ENCODE measurements around the gene OIP5. TPM values are rescaled to one million over a fixed set of nuclear protein-coding genes. Genes with fewer than 3 reads are reported as not detected.
A peak's percentile ranks its signal among the peaks of the same experiment; 100 is the strongest.
"Not testable (repeated sequence)": the region's sequence is repeated elsewhere in the genome, so short reads cannot be mapped to it uniquely, and the experiment has no call there.

The OIP5 gene
- 3.6 and 14.1 TPM in 2 replicates for total RNA-seq

DNA sequence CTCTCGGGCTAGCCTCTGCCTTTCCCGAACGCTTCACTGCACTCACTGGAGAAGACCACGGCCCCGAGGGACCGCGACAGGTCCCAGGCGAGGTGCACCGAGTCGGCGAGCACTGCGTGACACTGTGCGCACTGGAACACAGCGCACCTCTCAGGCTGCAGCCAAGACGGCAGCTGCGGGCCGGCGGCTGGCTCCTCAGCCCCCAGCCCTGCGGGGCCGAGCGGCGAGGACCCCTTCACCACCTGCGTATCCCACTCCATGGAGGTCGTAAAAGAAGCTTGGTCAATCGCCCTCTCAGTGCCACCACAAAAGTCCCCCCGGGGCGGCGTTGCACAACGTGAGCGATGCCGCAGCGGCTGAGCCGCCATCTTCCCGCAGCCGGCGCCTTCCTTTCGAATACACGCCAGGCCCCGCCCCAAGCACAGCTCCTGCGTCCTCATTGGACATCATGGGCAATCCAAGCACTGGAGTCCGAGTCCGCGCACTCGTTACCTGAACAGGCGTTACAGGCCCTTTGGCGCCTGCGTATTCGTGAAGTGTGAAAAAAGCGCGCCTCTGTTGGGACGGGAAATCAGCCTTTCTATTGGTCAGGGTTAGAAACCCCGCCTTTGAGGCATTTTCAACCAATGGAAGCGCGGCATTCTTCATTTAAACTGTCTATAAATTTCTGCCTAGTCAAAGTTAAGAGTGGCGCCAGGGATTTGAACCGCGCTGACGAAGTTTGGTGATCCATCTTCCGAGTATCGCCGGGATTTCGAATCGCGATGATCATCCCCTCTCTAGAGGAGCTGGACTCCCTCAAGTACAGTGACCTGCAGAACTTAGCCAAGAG, at the start of gene OIP5, which contains the start of gene NUSAP1:
Gene OIP5 (minus strand): TSS at position 398 of the 832 bp plus-strand sequence. CDS start 30 bp downstream, at position 368.
Gene NUSAP1 (plus strand): TSS at position 688 of the 832 bp plus-strand sequence. CDS start 77 bp downstream, at position 765.
- DNase-seq: peak; percentile 100

DNA sequence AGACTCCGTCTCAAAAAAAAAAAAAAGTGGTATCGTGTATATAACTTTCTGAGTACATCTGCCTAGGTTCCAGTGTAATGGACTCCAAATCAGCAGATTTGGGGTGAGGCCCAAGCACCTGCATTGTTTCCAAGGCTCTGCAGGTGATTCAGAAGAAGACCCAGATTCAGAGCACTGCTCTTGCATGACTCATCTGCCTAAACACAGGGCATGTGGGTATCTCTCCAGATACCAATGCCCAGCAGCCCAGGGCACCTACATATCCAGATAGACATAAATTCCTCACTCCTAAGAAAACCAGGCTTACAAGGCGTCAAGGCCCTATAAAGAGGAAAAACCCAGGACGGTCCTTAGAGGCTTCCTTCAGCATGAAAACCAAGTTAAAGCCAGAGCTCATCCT, 45.6 kb upstream of the OIP5 start:
- DNase-seq: no peak

DNA sequence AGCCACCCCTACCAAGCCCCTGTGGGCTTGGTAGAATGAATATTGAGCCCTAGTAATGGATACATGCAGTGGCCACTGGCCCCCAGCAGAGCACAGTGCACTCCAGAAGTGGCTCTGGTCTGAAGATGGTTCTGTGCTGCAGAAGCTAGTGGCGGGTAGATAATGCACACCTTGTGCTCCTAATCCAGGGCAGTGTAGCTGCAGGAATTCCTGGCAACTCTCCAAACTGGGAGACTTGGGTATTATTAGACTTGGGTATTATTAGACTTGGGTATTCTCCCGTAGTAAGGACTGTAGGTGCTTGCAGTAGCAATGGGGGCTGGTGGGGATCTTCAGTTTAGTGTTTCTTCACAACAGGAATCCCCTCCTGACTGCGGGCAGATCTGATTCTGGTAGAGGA, 35.0 kb upstream of the OIP5 start:
- no peak for DNase-seq

DNA sequence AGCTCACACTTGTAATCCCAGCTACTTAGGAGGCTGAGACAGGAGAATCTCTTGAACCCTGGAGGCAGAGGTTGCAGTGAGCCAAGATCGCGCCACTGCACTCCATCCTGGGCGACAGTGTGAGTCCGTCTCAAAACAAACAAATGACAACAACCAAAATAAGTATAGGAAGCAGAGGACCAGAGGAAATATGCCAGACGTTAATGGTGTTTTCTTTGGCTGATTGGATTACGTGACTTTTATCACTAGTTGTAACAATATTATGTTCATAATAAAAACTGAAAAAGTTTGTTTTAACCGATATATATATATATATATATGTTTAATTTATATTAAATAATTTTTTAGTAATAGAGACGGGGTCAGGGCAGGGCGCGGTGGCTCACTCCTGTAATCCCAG, 22.0 kb upstream of the OIP5 start:
- no peak for DNase-seq

DNA sequence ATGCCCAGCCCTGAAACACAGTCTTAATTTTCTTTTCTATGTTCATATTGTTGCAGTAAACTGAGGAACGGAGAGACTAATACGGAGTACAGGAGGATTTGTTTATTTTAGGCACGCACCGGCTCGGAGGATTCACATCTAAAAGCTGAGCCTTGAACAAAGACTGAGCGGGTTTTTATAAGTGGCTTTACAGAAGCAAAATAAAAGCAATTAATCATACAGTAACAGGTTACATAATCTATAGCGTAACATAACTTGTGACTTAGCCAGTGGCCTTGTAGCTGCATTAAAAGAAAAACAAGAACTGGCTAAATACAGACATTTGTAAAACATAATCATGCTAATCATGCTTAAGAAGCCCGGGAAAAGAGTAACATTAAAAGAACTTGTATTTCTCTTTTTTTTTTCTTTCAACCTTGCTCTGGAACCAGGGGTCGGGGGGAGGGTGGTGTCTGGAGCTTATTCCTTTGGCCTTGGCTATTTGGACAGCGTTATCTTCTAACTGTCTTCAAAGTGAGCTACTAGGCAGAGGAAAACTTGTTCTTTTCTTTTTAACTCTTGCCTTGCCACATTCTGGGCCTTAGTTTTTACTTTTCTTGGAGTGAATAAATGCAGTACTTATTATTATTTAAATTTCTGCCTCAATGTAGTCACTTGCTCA, 17.8 kb upstream of the OIP5 start:
- DNase-seq: no peak

DNA sequence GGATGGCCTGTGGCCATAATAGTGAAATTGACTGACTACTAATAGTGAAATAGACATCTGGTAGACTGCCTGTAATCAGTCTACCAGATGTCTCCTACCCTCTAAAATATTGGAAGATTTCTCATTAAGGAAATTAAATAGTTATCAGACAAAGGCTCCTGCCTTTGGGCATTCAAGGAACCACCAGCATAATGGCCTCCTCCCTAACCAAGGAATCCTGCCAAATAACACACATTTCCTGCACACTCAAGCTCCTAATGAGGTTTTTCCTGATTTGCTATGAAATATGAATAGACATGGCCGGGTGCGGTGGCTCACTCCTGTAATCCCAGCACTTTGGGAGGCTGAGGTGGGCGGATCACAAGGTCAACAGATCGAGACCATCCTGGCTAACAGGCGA, 14.8 kb upstream of the OIP5 start:
- DNase-seq: peak; percentile 72

DNA sequence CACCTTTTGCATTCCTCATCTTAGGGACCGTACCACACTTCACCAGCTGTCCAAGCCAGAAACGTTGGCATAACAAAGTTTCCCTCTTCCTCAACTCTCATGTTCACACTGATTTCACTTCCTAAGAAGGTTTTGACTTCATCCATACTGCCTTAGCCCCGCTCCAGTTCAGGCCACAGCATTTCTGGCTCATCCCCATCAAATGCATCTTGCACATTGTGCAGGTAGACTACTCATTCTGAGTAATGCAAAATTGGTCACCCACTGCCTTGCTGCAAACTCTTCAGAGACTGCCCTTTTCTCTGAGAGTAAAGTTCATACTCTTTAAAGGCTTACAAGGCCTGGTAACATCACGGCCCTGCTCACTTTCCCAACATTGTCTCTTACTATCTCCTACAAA, 9.1 kb upstream of the OIP5 start:
- no peak for DNase-seq

DNA sequence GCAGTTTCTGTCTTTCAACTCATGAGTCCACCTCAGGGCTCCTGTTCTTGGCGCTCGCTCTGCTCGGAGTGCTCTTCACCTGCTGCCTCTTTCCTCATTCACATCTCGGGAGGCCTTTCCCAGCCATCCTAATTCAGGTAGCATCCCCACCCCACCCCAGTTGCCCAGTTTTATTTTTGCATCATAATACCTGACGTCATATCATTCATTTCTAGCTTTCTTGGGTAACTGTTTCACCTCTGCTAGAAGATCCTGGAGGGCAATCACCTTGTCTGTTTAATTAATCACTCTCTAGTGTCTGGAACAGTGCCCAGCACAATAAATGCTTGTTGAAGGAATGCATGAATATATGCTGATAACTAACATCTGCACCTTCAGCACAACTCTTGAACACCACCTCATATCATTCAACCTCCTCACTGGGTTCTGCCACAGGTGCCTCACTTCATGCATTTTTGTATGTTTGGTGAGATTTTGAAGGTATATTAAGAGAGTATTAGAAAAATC, 7.9 kb upstream of the OIP5 start:
- DNase-seq: no peak

DNA sequence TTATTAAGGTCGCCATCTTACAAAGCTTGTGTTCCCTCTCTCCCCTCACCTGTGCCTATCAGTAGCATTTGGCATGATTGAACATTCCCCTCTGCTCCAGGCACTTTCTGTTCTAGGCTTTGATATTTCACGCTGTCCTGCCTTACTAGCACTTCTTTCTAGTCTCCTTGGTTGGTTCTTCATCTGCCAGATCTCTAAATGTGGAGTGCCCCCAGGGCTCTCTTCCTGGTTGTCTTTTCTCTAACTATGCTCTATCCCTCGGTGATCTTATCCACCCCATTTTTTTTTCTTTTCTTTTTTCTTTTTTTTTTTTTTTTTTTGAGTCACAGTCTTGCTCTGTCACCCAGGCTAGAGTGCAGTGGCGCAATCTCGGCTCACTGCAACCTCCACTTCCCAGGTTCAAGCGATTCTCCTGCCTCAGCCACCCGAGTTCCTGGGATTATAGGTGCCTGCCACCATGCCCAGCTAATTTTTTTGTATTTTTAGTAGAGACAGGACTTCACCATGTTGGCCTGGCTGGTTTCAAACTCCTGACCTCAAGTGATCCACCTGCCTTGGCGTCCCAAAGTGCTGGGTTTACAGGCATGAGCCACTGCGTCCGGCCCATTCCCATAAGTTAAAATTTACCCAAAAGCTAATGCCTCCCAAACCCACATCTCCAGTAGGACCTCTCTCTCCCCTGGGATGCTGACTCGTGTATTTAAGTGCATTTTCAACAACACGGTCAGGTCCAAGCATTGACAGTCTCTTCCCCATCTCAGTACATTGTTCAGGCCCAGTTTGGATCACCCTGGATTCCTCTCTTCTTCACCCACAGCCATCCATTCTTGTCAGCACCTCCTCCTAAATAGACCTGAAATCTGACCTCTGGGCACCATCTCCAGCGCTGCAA, 5.5 kb upstream of the OIP5 start:
- no peak for DNase-seq

DNA sequence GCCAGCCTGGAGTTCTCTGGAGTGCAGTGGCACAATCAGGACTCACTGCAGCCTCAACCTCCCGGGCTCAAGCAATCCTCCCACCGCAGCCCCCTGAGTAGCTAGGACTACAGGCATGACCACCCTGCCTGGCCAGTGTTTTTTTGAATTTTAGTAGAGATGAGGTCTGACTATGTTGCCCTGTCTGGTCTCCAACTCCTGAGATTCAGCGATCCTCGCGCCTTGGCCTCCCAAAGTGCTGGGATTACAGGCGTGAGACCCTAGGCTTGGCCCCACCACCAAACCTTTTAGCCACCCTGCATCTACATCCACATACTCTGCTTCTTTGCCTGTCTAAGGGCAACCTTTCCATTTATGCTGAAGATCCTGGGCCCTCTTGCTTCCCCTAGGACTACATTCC, 4.7 kb upstream of the OIP5 start:
- DNase-seq: no peak

DNA sequence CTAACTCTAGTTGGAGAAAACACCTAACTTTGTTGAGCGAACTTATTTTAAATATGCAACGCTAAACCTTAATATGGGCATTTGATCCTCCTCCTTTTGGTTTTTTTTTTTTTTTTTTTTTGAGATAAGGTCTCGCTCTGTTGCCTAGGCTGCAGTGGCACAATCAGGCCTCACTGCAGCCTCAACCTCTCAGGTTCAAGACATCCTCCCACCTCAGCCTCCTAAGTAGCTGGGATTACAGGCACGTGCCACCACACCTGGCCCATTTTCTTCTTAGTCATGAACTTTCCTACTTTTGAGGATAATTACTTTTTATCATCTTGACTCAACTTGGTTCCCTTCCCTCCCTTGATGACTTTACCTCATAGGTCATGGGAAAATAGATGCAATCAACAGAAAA, 4.2 kb upstream of the OIP5 start:
- no peak for DNase-seq

DNA sequence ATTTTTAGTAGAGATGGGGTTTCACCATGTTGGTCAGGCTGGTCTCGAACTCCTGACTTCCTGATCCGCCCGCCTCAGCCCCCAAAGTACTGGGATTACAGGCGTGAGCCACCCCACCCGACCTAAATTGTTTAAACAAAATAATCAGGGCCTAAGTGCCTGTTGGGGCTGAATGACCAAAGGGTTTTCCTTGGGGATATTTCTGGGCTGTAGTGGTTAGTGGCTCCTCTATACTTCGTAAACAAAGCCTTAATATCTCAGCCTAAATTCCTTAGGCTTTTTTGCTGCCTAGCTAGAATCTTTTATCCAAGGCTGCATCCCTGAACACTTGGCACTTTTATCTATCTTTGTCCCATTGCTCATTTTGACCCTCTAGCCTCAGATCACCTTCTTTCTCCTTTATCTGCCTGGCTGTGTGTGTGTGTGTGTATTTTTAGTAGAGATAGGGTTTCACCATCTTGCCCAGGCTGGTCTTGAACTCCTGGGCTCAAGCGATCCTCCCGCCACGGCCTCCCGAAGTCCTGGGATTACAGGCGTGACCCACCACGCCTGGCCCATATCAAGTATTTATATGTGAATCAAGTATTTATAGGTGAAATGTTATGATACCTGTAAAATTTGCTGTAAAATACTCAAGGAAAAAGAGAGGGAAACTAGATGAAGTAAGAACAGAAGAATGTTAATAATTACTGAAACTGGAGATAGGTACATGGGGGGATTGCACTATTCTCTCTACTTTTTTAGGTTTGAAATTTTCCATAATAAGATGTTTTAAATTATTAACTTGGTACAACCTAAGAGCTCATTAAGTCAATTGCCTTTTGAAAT, 2.1 kb upstream of the OIP5 start:
- no peak for DNase-seq

DNA sequence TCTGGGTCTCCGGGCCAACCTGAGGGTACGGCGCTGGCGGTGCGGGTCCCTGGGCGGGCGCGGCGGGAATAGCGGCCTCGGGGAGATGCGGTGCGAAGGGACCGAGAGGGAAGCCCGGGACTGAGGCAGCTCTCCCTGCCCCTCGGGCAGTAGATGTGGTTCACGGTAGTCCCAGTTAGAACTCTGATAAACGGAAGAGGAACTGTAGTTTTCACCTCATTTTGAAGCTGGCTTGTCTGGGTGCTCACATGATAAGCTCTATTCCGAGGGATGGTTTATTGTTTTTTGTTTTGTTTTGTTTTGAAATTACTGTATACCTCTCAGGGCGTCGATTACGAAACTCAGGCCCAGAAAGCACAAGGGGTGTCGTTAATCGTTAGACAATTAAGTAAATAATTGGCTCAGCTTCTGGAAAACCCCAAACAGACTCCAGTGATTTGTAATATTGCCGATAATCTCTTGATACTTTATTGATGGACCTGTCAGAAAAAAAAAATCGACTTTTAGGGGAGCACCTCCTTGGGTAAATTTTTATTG, 703 bp upstream of the OIP5 start:
- DNase-seq: no peak

DNA sequence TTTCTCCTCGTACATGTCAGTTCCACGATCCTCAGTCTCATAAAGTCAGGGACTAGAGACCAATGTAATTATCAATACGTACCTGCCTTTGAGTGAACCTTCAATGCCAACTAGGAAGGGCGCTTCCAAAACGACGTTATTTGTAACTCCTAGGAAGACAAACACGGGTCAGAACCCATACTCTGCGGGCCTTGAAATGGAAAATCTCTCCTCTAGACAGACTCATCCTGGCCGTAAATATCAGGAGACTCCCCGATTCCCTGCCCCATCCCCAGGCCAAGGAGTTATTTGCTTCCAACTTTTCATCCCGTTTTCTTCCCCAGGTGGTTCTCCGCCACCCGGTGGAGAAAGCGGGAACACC, 578 bp downstream of the OIP5 start:
- peak; percentile 74 for DNase-seq

DNA sequence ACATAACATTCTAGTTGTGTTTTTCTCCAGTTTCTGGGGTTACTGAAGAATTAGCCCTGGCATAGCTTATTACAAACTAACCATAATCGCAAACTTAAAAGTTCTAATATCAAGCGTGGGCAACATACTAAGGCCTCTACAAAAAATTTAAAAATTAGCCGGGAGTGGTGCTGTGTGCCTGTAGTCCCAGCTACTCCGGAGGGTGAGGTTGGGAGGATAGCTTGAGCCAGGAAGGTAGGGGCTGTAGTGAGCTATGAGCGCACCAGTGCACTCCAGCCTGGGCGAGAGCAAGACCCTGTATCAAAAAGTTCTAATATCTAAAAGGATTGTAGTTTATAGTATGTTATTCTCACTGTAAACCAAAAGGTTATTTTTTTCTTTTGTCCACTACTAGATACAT, 1.1 kb downstream of the OIP5 start:
- no peak for DNase-seq

DNA sequence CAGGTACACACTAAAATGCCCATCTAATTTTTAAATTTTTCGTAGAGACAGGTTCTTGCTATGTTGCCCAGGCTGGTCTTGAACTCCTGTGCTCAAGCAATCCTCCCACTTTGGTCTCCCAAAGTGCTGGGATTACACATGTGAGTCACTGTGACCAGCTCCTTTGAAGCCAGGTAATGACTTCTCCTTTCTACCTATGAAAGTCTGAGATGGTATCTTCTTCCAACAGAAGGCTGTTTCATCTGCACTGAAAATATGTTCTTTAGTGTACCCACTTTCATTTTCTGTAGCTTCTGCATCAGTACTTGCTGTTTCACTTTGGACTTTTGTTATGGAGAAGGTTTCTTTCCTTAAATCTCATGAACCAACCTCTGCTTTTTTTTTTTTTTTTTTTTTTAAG, 8.8 kb downstream of the OIP5 start:
- DNase-seq: no peak

DNA sequence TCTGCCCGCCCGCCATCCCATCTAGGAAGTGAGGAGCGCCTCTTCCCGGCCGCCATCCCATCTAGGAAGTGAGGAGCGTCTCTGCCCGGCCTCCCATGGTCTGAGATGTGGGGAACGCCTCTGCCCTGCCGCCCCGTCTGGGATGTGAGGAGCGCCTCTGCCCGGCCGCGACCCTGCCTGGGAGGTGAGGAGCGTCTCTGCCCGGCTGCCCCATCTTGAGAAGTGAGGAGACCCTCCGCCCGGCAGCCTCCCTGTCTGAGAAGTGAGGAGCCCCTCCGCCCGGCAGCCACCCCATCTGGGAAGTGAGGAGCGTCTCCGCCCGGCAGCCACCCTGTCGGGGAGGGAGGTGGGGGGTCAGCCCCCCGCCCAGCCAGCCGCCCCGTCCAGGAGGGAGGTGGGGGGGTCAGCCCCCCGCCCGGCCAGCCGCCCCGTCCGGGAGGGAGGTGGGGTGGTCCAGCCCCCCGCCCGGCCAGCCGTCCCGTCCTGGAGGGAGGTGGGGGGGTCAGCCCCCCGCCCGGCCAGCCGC, 11.5 kb downstream of the OIP5 start:
- not testable (repeated sequence) for DNase-seq

DNA sequence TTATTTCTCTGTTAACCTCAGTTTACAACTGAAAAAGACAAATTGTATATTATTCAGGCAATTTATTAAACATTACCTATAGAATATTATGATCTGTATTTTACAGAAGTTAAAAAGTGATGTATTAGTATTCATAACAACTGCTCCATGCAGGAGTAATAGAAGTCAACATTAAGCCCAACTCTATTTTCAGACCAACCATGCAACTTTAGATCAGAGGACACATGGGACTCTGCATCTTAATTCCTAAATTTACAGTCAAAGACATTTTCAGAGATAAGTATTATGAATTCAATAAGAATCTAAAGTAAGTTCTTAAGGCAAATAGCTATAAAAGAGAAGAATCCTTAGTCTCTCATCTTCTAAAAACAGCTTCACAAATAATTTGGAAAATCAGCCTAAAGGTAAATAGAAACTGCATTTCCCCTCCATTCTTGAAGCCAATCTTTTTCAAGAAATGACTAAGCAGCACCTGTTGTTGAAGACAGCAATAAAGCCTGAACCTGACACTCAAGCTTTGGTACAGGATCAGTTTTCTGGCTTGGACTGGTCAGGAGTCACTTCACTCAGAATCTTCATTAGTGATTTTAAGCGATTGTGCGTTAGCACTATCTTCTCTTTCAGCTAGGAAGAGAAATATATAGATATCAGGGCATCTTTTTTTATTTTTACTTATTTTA, 23.0 kb downstream of the OIP5 start:
- no peak for DNase-seq

DNA sequence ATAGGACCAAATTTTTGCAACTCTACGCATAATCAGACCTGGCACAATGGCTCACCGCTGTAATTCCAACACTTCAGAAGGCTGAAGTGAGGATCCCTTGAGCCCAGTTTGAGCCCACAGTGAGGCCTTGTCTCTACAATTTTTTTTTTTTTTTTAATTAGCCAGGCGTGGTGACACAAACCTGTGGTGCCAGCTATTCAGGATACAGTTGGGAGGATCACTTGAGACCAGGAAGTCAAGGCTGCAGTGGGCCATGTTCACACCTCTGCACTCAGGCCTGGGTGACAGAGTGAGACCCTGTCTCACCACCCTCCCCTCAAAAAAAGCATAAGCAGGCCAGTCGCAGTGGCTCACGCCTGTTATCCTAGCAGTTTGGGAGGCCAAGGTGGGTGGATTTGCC, 24.7 kb downstream of the OIP5 start:
- DNase-seq: no peak

DNA sequence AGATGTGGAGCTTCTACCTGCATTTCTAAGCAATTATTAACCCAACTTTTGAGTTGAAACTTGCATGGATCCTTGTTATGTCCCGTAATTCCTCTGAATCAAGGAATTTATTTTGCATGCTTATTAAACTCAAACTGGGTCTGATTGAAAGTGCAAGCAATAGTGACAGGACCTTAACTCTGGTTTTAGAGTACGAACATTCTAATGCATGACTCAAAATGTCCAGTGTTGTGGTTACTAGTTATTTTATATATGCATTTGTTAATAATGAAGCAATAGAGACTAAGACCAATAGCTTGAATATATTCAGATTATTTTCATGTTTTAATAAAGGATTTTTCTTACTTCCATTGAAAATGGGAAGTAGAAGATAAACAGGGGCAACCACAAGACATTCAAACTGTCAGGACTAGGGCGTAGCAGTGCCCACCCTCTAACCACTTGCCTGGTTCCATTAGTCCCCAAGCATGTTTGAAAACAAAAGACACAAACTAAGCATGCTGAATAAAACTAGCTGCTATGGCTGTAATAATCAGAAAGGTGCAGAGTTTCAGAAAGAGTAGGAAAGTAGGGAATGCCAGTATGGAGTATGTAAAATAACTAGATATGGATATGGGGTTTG, 28.1 kb downstream of the OIP5 start:
- DNase-seq: no peak

Measured in dermis blood vessel endothelial cell (primary cell).